ENCODE results near the gene TMPRSS12. TPM values are rescaled to one million over a fixed set of nuclear protein-coding genes. Genes with fewer than 3 reads are reported as not detected.
"Not testable (repeated sequence)": the region's sequence is repeated elsewhere in the genome, so short reads cannot be mapped to it uniquely, and the experiment has no call there.

The TMPRSS12 gene
- total RNA-seq, 1 donor from 2014 or later: not detected

DNA sequence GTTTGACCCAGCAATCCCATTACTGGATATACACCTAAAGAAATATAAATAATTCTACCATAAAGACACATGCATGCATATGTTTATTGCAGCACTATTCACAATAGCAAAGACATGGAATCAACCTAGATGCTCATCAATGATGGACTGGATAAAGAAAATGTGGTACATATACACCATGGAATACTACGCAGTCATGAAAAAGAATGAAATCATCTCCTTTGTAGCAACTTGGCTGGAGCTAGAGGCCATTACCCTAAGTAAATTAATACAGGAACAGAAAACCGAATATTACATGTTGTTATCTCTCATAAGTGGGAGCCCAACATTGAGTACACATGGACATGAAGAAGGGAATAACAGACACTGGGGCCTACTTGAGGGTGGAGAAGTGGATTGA, 13.0 kb downstream of the TMPRSS12 start:
- not testable (repeated sequence) for DNase-seq (ENCODE audit: low read depth)

DNA sequence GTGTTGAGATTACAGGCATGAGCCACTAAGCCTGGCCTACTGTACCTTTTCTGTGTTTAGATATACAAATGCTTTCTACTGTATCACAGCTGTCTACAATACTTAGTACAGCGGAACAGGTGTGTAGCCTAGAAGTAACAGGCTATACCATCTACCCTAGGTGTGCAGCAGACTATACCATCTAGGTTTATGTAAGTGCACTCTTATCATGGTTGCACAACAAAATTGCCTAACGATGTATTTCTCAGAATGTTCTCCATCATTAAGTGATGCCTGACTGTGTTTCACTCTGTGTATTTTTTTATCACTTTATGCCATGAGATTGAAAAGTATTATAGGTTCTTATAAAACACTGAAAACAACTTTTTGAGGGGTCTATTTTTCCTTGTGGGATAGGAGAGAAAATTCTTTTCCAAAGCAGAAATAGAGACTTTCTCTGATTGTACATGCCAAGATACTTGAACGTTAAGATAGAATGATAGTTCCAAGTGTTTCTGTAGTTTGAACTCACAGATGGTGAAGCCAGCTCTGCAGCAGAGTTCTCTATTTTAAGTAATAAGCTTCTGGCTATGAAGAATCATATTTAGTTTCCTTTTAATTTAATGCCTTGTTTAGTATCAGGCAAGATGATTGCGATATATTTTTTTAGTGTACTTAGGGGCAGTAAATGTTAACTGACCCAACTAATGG, 17.0 kb downstream of the TMPRSS12 start:
- DNase-seq (ENCODE audit: low read depth): no peak

DNA sequence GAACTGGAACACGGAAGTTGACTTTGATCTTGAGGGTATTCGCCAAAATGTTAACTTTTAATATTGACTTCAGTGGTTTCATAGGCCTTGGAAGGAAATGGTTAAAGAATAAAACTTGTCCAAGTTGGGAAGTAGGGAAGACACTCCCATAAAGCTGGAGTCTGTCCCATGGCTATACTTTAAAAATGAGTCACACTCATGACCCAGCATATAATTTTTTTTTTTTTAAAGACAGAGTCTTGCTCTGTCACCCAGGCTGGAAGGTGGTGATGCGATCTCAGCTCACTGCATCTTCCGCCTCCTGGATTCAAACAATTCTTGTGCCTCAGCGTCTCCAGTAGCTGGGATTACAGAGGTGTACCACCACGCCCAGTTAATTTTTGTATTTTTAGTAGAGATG, 19.6 kb downstream of the TMPRSS12 start:
- DNase-seq (ENCODE audit: low read depth): peak; percentile 19

DNA sequence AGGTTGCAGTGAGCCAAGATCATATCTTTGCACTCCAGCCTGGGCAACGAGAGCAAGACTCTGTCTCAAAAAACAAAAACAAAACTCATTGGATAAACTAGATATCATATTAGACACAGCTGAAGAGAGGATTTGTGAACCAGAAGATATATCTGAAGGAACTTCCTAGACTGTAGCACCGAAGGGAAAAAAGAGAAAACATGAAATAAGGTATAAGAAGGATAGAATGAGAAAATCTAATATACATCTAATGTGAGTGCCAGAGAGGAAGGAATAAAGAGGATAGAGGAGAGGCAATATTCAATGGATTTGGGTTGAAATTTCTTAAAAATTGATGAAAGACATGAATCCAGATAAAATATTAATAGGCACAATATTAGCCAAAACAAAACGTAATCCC, 22.5 kb downstream of the TMPRSS12 start:
- no peak for DNase-seq (ENCODE audit: low read depth)

DNA sequence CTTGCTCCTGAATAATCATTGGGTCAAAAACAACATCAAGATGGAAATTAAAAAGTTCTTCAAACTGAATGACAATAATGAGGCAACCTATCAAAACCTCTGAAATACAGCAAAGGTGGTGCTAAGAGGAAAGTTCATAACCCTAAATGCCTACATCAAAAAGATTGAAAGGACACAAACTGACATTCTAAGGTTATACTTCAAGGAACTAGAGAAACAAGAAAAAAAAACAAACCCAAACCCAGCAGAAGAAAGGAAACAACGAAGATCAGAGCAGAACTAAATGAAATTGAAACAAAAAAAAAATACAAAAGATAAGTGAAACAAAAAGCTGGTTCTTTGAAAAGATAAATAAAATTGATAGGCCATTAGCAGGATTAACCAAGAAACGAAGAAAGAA, 26.2 kb downstream of the TMPRSS12 start:
- DNase-seq (ENCODE audit: low read depth): not testable (repeated sequence)

DNA sequence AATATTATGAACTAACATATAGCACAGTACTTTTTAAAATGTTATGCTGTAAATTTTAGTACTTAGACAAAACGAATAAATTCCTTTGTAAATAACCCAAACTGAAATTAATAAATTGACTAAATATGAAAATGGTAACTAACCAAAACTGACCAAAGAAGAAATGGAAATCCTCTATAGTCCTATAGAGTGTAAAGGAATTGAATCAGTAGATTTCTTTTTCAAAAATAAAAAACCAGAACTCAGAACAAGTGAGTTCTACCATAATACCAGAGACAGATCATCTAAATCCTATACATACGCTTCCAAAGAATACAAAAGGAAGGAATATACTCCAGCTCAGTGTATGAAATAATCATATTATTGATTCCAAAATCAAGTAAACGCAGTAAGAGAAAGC, 39.8 kb downstream of the TMPRSS12 start:
- DNase-seq (ENCODE audit: low read depth): no peak

DNA sequence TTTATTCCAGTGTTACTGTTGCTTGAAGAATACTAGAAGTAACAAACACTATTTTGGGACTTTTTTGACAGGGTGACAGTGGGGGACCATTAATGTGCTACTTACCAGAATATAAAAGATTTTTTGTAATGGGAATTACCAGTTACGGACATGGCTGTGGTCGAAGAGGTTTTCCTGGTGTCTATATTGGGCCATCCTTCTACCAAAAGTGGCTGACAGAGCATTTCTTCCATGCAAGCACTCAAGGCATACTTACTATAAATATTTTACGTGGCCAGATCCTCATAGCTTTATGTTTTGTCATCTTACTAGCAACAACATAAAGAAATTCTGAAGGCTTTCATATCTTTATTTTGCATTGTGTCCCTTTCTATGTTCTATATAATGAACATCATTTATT, 44.5 kb downstream of the TMPRSS12 start:
- DNase-seq (ENCODE audit: low read depth): no peak

DNA sequence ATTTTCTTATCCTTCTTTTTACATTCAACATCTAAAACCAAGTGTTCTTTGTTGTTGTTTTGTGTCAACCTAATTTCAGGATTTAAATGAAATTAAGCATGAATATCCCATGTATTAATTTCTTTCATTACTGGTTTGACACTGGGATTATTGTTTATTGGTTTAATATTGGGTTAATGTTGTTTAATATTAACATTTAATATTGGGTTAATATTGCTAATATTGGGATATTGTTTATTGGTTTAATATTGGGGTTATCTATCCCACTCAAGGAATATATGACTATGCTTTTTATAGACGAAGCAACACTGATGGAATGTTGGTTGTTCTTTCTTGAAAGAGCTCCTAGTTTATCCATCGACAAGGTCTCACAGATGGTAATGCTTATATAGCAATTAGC, 45.9 kb downstream of the TMPRSS12 start:
- no peak for DNase-seq (ENCODE audit: low read depth)

DNA sequence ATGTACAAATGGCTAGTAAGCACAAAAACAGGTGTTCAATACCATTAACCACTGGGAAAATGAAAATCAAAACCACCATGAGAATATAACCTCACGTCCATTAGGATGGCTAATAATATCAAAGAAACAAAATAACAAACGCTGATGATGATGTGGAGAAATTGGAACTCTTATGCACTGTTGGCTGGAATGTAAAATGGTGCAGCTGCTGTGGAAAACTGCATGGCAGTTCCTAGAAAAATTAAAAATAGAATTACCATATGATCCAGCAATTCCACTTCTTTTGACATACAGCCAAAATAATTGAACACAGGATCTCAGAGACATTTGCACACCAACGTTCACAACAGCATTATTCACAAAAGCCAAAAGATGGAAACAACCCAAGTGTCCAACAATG, 51.5 kb downstream of the TMPRSS12 start:
- no peak for DNase-seq (ENCODE audit: low read depth)

DNA sequence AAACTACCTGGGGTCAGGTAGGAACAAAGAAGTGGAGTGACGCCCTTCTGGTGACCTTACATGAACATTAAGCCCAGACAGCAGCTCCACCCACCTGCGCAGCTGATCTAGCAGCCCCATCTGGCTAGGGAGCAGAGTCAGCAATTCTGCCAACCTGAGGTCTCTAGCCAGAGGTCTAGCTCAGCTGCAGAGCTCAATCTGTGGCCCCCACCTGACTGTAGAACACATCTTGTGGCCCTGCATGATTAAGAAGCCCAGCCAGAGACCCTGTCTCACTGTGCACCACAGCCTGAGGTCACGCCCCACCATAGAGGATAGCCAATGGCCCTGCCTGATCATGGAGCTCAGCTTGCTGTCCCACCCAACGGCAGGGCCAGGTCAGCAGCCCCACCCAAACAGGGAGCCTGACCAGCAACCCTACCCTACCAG, 59.0 kb downstream of the TMPRSS12 start:
- no peak for DNase-seq (ENCODE audit: low read depth)

DNA sequence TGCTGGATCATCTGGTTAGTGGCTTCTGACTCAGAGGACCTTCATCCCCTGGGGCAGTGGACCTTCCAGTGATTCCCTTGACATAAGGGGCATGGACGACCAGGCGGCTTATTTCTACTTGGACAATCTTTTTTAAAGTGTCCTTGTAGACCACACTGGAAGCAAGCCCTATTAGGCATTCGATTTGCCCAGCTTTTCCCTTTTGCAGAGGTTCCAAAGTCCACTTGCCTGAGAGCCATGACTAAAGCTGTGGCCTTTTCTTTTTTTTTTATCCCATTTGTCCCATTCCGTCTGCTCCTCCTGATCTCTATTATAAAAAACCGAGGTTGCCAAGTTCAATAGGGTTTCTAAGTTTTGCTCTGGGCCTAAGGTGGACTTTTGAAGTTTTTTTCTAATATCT, 65.8 kb downstream of the TMPRSS12 start:
- DNase-seq (ENCODE audit: low read depth): peak; percentile 42

DNA sequence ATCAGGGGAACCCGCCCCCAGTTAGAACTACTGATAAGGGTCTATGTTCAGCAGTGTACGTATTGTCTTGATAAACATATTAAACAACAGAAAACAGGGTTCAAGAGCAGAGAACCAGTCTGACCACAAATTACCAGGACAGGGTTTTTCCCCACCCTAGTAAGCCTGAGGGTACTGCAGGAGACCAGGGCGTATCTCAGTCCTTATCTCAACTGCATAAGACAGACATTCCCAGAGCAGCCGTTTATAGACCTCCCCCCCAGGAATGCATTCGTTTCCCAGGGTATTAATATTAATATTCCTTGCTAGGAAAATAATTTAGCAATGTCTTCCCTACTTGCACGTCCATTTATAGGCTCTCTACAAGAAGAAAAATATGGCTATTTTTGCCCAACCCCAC, 69.6 kb downstream of the TMPRSS12 start:
- not testable (repeated sequence) for DNase-seq (ENCODE audit: low read depth)

DNA sequence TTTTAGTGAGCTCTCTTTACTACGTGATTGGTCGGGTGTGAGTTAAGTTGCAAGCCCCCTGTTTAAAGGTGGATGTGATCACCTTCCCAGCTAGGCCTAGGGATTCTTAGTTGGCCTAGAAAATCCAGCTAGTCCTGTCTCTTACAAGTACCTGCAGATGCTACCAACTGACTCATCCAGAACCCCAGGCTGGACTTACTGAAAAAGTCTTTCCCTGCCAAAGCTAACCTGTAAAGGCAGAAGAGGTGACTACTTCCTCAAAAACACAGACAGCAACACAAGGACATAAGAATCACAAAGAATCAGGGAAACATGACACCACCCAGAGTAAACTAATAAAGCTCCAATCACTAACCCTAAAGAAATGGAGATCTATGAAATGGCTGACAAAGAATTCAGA, 70.5 kb downstream of the TMPRSS12 start:
- DNase-seq (ENCODE audit: low read depth): no peak

DNA sequence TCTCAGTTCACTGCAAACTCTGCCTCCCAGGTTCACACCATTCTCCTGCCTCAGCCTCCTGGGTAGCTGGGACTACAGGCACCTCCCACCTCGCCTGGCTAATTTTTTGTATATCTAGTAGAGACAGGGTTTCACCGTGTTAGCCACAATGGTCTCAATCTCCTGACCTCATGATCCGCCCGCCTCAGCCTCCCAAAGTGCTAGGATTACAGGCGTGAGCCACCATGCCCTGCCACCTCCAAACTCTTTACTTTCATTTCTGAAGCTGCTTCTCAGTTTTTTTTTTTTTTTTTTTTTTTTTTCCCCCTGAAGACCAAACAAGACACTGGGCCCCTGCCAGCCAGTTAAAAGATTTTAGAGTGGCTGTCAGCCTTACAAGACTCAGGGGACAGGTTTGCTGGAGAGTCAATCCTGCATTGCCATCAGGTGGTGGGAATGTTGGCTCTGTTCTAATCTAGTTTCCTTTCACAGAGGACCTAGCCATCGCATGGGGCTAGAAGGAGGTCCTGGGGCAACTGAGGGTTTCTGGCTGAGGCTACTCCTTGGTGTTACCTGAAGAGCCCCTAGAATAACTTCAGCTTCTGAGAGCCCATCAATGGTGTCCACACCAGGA, 72.3 kb downstream of the TMPRSS12 start:
- no peak for DNase-seq (ENCODE audit: low read depth)

DNA sequence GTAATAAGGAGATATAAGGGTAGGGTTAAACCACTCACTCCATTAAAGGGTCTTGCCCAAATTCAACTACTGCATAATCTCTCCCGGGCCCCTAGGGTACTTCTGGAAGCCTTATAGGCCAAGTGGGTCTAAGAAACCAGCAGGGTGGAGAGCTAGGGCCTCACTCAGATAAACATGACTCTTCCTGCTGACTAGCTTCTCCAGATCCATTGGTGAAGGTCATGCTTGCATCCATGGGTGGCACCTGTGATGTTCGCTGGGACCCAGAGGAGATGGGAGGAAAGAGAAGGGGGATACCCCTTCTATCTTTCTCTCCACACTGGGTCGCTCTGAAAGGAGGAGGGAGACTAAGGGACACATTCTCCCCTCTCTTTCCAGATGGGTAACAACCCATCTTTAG, 73.6 kb downstream of the TMPRSS12 start:
- no peak for DNase-seq (ENCODE audit: low read depth)

DNA sequence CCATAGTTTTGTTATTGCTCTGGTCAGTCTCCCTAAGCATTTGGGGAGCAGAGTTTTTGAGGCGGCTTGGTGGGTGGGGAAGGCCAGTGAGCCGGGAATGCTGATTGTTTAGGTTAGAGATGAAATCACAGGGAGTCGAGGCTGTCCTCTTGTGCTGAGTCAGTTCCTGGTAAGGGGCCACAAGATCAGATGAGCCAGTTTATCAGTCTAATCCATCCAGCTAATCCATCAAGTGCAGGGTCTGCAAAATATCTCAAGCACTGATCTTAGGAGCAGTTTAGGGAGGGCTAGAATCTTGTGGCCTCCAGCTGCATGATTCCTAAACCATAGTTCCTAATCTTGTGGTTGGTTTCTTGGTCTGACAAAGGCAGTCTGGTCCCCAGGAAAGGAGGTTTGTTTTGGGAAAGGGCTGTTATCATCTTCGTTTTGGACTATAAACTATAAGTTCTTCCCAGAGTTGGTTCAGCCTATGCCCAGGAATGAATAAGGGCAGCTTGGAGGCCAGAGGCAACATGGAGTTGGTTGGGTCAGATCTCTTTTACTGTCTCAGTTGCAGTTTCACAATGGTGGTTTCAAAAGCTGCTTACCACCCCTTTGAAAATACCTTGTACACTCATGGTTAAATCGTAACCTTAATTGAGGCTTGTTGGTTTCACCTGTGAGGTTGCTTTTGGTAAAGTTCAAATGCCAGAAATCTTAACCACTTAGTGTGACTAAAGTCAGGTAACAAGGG, 76.0 kb downstream of the TMPRSS12 start:
- DNase-seq (ENCODE audit: low read depth): peak; percentile 36

DNA sequence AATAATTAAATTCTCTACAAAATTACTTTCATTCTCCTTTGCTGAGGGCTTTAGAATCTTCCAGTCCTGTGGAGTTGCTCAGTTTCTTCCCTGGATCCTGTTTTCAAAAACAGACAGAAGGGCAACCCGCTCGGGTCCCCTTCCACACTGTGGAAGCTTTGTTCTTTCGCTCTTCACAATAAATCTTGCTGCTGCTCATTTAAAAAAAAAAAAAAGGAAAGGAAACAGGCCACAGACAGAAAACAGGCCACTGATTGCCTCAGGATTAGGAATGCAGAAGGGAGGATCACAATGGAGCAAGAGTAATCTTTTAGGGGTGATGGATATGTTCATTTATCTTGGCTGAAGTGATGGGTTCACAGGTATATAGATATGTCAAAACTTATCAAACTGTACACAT, 80.1 kb downstream of the TMPRSS12 start:
- peak; percentile 49 for DNase-seq (ENCODE audit: low read depth)

DNA sequence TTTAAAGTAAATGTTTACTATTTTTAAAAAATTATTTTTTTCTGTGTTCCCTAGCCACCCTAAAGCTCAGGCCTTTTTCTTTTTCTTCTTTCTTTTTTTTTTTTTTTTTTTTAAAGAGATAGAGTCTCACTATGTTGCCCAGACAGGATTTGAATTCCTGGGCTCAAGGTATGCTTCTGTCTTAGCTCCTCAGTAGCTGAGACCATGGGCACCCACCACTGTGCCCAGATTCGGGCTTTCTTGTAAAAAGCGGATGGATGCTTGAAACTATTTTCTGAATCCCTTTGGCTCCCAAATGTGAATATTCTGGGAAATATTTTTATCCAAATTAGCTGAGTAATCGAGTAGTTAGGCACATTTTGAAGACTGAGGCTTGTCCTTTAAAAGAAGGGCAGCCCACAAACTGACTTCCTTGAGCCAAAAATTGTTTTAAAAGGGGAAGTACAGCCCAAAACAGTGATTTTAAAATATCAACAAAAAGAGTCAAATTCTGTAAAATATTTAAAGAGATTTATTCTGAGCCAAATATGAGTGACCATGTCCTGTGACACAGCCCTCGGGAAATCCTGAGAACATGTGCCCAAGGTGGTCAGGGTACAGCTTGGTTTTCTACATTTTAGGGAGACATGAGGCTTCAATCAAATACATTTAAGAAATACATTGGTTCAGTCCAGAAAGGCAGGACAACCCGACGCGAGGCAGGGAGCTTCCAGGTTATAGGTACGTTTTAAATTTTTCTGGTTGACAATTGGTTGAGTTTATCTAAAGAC, 80.8 kb downstream of the TMPRSS12 start:
- DNase-seq (ENCODE audit: low read depth): no peak

DNA sequence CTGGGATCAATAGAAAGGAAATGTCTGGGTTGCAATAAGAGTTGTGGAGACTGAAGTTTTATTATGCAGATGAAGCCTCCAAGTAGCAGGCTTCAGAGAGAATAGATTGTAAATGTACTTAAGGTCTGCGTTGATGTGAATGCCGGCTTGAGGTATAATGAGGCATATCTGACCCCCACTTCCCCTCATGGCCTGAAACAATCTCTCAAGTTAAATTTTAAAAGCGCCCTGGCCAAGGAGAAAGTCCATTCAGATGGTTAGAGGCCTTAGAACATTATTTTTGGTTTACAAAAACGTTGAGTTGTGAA, 81.4 kb downstream of the TMPRSS12 start:
- no peak for DNase-seq (ENCODE audit: low read depth)

DNA sequence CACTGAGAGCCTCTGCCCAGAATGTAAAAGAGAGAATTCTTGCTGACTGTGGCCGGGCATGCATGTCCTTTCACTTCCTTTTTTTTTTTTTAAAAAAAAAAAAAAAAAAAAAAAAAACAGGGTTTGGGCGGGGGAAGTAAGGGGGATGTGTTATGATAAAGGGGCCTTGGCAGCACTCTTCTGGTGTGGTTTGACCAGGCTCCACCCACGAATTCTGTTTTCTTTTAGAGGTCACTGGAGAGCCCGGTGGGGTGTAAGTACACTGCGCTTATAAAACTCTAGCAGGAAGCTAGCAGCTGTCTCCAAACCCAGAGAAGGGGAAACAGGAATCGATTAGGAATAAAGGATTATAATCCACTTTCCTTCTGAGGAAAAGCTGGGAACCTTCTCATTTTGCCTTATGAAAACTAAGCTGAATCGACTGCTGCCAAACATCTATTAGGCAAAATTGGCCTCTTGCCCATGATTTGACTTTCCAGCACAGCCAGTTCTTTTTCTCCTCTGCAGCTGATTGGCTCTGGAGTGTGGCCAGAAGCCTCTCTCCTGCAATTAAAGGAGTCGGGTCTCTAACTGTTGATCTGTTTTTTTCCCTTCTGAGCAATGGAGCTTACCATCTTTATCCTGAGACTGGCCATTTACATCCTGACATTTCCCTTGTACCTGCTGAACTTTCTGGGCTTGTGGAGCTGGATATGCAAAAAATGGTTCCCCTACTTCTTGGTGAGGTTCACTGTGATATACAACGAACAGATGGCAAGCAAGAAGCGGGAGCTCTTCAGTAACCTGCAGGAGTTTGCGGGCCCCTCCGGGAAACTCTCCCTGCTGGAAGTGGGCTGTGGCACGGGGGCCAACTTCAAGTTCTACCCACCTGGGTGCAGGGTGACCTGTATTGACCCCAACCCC, 82.0 kb downstream of the TMPRSS12 start:
- DNase-seq (ENCODE audit: low read depth): peak; percentile 91

DNA sequence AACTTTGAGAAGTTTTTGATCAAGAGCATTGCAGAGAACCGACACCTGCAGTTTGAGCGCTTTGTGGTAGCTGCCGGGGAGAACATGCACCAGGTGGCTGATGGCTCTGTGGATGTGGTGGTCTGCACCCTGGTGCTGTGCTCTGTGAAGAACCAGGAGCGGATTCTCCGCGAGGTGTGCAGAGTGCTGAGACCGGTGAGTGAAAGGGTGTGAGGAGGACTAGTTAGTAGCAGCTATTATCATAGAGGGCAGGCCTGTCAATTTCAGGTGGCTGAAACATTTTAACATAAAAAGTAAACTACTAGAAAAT, 82.6 kb downstream of the TMPRSS12 start:
- no peak for DNase-seq (ENCODE audit: low read depth)

DNA sequence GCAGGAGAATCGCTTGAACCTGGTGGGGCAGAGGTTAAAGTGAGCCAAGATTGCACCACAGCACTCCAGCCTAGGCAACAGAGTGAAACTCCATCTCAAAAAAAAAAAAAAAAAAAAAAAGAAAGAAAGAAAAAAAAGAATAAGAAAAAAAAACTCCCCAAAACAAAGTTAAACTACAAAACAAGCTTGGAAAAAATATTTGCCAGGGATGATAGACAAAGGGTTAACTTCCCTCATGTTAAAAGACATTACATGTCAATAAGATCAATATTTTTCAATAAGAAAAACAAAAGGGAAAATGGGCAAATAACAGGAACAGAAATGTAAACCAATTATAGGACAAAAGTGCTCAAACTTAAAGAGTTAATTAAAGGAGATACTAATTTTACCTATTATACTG, 83.2 kb downstream of the TMPRSS12 start:
- no peak for DNase-seq (ENCODE audit: low read depth)

All from renal cortical epithelial cell (primary cell).